GM19438 (cell line): Measurements from ENCODE around the gene CCDC33.

Experiments
- ATAC-seq: cut with Tn5 transposase; IDR thresholded peaks from one replicate; pipeline ENCODE4 v1.9.1; 2021; ENCODE audit warnings: low read depth; ENCODE audit not compliant: unreplicated experiment

Gene CCDC33

DNA sequence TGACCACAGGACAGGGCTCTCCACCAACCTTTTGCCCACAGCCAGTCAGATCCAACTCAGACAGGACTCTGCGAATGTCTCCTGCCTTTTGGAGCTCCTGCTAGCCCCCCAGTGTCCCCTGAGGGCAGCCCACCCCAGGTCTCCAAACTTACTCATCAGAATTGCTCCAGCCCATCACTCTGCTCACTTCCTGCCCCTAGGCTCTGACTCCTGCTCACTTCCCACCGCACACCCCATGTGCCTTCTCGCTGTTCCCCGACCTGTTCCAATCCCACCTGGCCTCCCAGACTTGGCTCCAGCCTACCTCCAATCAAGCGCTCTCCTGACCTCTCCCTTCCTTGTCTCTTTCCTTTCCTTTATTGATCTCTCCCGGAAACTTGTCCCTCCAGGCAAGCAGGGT, 27.6 kb upstream of the CCDC33 start:
- no peak for ATAC-seq

DNA sequence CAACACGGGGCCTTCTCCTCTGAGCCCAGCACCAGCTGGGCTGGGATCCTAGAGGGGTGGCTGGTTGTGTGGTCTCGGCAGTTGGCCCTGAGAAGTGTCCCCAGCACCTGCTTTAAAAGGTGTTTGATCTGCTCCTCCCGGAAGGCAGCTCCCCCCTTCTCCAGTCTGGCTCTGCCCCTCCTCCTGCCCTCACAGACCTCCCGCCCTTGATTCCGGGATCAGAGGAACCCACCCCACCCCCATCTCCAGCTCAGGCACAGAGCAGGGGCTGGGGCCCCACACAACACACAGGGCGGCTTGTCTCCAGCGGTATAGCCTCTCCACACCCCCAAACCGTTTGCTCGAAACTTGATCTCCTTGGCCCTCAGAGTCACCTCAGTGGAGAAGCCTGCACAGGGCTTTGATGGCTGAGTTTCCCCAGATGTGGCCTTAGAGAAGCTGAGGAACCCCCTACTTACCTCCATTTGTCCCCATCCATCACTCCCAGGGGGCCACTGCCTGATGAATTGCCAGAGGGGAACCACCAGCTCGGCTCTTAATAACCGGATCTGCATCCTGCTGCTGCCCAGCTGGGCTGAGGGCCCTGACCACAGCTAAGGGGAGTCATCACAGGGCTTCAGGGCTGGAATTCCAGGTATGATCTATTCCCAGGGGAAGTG, 27.1 kb upstream of the CCDC33 start:
- no peak for ATAC-seq

DNA sequence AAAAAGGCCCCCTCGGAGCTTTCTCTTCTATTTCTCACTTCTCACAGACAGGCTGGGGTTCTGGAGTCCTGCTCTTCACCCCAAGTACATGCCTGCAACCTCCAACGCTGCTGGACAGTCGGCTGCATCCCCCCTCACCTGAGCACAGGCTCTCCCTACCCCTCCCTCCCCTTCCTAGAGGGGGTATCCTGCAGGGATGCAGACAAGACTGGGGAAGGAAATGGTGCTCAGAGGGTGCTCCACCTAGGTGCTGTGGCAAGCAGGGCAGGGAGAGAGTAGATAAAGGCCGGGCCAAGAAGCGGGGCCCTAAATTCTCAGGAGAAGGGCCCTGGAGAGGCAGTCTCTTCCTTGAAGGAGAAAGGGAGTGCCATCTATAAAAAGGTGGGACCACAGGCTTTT, 26.6 kb upstream of the CCDC33 start:
- no peak for ATAC-seq

DNA sequence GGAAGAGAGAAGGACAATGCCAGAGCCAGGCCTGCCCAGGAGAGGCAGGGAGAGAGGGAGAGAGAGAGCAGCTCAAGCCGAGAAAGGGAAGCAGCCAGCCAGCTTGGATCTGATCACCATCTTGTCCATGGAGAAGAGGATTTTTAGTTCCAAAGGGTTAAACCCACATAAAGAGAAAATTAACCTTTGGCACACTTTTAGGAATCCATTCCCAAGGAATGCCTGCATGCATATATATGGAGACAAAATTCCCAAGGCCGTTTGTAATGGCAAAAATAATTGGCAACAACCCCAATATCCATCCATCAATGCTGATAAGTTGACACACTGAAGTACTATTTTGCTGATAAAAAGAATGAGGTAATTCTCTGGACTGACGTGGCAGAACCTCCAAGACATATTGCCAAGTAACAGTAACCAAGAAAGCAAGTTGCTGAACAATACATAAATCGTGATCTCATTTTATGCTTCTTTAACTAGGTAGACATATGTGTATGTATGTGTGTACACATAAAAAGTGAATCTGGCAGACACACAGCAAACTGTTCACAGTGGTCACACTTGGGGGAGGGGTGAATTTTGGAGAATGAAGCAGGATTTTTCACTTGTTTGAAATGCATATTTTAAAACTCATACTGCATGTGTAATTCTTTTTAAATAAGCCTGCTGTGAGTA, 26.0 kb upstream of the CCDC33 start:
- no peak for ATAC-seq

- no peak for ATAC-seq
These were observed 25.4 kb upstream of the CCDC33 start for GRCh38 chr15:74210729-74211128.

DNA sequence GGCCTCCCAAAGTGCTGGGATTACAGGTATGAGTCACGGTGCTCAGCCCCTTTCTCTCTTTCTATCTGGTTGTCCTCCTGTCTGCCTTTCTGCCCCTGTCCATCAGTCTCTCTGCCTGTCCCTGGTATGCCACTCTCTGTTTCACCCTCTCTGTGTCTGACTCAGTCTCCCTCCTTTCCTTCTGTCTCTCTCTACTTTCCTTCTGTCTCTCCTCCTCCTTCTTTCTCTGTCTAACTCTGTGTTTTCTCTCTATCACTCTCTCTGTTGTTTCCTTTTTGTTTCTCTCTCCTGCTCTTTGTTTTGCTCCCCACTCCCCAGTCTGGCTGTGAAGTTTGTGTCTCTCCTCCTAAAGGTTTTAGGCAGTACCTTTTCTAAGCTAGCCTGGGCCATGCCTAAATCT, 24.5 kb upstream of the CCDC33 start:
- ATAC-seq: no peak

- no peak for ATAC-seq
These were observed 23.6 kb upstream of the CCDC33 start for GRCh38 chr15:74212494-74212893.

DNA sequence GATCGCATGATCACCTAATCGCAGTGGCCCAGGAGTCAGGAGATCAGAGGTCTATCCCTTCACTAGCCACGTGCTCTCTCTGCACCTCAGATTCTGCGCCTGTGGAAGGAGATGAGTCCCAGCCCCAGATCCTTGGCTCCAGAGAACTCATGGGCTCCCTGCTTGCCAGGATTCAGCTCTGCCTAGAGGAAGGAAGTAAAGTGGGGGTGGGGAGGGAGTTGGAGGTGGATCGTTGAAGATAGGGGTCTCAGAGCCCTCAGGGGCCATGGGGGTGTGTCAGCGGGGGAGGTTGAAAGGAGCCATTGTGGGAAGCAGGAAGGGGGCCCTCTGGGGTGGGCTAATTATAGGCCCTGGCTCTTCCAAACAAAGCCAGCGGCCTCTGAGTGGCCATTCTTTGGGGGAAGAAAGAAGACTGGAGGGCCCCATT, 22.3 kb upstream of the CCDC33 start:
- ATAC-seq: no peak

- ATAC-seq: no peak
These were observed 21.7 kb upstream of the CCDC33 start for GRCh38 chr15:74214324-74215021.

GRCh38 chr15:74215958-74216357, 20.2 kb upstream of the CCDC33 start:
- no peak for ATAC-seq

DNA sequence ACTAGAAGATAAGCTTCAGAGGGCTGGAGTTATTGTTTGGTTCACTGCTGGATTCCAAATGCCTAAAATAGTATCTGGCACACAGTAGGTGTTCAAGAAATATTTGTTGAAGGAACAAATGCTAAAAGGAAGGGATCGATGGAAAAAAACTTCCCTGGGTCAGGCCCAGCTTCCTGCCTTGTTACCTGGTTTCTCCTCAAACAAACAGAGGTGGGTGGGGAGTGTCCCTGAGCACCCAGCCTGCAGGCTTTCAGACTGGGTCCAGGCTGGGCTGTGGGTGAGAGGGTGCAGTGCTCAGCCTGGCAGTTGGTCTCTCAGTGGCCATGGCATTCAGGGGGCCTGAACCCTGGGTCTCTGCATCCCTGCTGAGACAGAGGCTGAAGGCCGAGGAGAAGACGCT, 19.2 kb upstream of the CCDC33 start:
- no peak for ATAC-seq

- no peak for ATAC-seq
These were observed 17.9 kb upstream of the CCDC33 start for GRCh38 chr15:74217907-74218885.

DNA sequence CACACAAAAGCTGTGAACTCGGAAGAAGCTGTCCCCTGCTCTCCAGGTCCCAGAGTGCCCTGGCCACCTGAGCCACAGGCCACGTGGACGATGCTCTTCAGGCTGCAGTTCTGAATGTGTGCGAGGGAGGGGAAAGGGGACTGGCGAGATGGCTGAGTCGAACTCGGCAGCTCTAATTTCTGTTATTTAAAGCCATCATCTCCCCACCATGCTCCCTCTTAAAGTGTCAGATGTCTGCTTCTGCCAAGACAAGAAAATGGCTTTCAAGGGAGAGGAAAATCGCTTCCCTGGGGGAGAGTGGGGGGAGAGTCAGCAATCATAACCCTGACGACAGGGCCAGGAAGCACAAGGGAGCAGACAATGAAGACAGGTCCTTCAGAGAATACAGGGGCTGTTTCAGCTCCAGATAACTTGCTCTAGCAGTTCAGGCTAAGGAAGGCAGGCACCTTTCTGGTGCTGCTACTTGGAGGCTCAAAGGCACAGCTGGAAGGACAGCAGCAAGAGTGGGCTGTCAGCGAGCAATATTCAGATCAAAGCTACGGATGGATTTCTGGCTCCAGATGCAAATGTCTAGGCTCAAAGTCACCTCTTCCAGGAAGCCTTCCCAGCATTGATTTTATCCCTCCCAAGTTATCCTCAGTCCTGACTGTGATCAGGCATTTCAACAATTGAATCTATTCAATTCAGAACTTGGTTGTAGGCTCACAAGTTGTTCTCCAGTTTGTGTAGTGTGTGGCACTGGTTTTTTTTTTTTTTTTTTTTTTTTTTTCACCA, 15.5 kb upstream of the CCDC33 start:
- ATAC-seq: no peak

- ATAC-seq: no peak
These were observed 14.5 kb upstream of the CCDC33 start for GRCh38 chr15:74221399-74222239.

DNA sequence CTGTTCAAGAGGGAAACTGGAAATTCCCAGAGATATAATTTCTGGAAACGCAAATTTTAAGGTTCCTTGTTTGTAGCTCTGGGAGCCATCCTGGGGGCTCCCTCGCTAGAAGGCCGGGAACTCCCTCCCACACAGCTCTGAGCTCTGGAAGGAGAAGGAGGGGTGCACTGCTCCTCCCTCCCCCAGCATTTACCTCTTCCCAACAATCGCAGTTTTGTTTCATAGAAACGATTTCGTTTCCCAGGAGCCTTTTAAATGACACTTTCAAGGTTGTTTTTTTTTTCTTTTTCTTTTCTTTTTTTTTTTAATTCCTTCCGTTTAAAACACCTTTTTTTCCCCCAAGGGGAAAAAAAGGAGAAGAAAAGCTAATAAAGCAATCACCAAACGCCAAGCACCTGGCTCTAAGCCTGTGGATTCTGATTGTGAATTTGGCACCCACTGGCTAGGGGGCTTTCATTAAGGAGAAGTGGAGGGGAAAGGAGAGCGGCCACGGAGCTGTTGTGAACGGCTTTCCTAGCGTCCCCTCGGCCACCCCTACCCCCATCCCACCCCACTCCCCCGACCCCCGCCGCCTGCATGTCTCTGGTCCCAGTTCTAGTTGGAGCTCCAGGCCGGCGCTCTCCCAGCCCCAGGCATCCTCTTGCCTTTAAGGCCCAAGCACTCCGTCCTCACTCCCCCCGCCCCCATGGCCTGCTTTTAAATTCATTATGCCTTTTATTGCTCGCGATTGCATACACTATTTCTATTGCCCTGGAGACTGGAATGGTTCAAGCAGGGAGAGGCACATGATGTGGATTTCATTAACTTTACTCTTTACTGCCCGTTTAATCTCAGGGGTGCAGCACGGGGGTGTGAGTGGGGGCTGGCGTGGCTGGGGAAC, 13.6 kb upstream of the CCDC33 start:
- no peak for ATAC-seq

DNA sequence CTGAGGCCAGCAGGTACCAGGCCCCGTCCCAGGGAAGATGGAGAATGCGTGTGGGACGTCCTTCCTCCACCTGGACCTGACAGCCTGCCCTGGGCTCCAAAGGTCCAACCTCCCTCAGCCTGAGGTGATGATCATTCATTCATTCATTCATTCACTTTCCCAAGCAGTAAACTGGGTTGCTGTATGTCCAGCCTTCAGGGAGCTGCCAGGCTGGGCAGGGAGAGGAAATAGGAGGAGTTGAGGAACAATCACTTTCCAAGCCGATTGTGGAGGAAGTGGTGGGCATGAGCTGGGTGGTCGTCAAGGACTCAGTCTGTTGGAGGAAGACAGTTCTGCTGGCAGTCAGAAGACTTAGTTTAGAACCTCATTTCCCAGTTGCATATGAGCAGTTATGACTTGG, 10.2 kb upstream of the CCDC33 start:
- ATAC-seq: no peak

DNA sequence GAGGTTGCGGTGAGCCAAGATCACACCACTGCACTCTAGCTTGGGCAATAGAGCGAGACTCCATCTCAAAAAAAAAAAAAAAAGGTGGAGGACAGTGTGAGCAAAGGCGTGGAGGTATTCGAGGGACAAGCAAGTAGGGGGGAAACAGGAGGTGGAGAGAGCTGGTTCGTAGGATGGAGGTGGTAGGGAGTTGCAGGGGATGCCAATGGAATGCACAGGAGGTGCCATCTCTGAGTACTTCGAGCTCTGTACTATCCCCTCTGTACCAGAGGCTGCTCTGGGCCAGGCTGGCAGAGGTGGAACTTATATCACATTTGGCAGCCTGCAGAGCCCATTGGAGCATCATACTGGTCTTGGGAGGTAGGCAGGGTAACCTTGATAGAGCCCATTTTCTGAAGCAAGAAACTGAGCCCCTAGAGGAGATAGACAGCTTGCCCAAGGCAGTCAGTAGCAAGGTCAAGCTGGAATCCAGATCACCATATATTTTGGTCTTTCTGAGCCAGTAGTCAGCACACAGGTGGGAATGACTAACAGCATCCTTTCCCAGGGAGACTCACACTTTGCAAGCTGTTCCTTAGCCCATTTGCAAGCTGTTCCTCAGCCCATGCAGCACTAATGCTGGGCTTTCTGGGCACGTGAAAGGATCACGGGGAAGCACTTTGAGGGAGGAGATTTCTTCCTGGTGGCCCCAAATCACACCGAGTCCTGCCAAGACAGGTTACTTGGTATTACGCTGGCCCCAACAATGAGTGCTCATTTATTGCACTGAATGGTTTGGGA, 9.2 kb upstream of the CCDC33 start:
- no peak for ATAC-seq
